ENCODE data around the gene TADA3.
A peak's percentile ranks its signal among the peaks of the same experiment; 100 is the strongest.

TADA3 gene

DNA sequence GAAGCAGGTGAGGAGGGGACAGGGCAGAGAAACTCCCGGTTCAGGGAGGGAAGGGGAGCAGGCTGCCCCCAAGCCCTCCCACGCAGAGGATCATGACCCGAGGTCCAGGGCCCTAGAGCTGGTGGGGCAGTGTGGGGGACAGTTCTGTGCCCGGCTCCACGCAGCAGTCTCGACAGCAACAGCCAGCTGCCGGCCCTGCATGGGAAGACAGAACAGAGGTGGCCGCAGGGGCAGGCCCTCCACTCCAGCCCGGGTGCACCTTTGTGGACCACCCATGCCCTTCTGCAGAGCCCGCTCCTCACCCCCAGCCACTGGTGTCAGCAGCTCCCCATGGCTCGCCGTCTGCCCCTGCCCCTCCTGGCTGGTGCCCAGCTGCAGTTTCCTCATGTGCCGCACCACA, 34.8 kb downstream of the TADA3 start:
- no peak for DNase-seq

GRCh38 chr3:9754678-9755077, 37.6 kb downstream of the TADA3 start:
- no peak for DNase-seq

DNA sequence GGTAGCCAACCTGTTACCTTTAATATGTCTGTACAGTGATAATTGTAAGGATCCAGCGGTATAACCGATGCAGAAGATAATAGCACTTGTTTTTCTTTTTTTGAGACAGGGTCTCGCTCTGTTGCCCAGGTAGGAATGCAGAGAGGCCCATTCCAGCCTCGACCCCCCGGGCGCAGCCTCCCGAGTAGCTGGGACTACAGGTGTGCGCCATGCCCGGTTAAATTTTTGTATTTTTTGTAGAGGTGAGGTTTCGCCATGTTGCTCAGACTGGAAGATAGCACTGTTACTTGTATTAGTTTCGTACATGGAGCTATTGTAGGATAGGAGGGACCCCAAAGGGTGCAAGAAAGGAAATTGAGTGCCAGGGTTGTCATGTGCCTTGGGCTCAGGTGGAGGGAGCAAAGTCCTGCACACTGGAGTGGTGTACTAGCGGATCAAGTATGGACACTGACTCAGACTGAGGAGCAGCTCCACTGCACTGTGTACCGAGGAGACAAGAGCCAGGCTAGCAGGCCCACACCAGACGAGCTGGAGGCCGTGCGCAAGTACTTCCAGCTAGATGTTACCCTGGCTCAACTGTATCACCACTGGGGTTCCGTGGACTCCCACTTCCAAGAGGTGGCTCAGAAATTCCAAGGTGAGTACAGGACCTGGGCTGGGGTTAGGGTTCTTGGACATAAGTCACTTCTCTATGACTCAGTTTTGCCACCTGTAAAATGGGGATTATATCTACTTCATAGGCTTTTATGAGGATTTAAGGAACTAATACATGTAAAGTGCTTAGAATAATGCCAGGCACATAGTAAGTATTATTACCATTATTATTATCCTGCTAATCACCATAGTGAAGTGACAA, 41.5 kb downstream of the TADA3 start:
- no peak for DNase-seq

DNA sequence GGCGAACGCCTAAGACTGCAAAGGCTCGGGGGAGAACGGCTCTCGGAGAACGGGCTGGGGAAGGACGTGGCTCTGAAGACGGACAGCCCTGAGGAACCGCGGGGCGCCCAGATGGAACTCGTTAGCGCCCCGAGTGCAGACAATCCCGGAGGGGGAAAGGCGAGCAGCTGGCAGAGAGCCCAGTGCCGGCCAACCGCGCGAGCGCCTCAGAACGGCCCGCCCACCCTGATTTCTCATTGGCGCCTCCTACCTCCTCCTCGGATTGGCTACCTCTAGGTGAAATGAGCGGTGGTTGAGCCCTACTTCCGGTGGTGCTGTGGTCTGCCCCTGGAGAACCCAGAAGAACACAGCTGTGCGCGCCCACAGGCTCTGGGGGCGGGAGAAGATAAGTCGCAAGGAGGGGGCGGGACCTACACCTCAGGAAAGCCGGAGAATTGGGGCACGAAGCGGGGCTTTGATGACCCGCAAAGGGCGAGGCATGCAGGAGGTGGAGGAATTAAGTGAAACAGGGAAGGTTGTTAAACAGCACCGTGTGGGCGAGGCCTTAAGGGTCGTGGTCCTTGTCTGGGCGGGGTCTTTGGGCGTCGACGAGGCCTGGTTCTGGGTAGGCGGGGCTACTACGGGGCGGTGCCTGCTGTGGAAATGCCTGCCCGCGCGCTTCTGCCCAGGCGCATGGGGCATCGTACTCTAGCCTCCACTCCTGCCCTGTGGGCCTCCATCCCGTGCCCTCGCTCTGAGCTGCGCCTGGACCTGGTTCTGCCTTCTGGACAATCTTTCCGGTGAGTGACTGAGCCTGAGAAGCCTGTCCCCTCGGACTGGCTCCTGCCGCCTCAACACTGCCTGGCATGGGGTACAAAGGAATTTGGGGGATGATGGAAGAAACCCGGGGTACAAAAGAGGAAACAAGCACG, 42.4 kb downstream of the TADA3 start, which contains the start of gene OGG1:
TSS of gene OGG1 (plus strand) at position 308 of the 911 bp plus-strand sequence. CDS start at position 643, 335 bp downstream.
- peak; percentile 96 for DNase-seq

- DNase-seq = no peak
These were observed 43.0 kb downstream of the TADA3 start for GRCh38 chr3:9749296-9749644.

GRCh38 chr3:9748031-9748430, 44.2 kb downstream of the TADA3 start:
- no peak for DNase-seq

GRCh38 chr3:9747267-9747666, 45.0 kb downstream of the TADA3 start:
- no peak for DNase-seq

DNA sequence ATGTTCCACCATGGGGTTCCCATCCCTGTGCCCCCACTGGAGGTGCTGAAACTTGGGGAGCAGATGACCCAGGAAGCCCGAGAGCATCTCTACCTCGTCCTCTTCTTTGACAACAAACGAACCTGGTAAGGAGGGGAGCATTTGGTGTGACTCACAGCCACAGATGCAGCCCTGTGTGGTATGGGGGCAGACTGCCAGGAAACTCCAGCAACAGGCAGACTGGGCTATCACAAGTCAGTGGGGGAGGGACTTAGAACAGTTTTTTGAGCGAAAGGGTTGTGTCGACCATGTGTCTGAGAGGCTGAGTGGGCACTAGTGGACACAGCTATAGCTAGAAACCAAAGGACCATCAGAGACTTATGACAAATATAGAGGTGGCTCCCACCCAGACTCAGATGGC, 45.9 kb downstream of the TADA3 start:
- DNase-seq = no peak

GRCh38 chr3:9745521-9745920, 46.8 kb downstream of the TADA3 start:
- no peak for DNase-seq

DNA sequence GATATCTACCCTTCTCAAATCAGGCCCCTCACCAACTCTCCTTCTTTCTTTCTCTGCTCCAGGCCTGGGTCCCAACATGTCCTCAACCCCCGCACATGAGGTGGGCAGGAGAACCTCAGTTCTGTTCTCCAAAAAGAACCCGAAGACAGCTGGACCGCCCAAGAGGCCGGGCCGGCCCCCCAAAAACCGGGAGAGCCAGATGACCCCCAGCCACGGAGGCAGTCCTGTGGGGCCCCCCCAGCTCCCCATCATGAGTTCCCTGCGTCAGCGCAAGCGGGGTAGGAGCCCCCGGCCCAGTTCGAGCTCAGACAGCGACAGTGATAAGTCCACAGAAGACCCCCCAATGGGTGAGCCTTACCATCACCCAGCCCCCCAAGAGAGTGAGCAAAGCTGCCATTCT, 48.1 kb downstream of the TADA3 start:
- DNase-seq = no peak

DNA sequence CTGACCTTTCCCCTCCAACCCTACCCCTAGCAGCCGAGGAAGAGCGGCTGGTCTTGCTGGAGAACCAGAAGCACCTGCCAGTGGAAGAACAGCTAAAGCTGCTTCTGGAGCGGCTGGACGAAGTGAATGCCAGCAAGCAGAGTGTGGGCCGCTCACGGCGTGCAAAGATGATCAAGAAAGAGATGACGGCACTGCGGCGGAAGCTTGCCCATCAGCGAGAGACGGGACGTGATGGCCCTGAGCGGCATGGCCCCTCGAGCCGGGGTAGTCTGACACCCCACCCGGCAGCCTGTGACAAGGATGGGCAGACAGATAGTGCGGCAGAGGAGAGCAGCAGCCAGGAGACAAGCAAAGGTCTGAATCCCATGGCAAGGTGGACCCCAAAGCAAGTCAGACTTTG, 48.7 kb downstream of the TADA3 start:
- DNase-seq = no peak

DNA sequence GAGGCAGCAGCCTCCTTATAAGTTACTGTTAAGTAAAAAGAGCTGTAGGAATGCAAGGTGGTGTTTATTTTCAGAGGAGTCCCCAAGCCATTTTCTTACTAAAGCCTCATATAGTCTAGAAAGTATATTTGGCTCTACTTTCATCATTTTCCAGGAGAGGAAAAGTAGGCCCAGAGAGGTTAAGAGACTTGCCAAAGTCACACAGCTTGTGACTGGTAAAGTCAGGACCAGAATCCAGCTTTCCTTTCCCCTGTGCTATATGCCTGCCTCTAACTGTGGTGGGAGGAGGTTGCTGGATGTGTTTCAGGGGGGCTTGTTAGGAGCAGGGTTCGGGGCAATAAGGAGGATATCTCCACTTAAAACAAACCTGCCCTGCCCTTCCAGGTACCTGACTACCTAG, 49.7 kb downstream of the TADA3 start:
- no peak for DNase-seq

DNA sequence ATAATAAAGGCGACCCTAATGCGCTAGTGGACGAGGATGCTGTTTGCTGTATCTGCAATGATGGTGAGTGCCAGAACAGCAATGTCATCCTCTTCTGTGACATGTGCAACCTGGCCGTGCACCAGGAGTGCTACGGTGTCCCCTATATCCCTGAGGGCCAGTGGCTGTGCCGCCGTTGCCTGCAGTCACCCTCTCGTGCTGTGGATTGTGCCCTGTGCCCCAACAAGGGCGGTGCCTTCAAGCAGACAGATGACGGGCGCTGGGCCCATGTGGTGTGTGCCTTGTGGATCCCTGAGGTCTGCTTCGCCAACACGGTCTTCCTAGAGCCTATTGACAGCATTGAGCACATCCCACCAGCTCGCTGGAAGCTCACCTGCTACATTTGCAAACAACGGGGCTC, 53.1 kb downstream of the TADA3 start:
- DNase-seq = no peak

DNA sequence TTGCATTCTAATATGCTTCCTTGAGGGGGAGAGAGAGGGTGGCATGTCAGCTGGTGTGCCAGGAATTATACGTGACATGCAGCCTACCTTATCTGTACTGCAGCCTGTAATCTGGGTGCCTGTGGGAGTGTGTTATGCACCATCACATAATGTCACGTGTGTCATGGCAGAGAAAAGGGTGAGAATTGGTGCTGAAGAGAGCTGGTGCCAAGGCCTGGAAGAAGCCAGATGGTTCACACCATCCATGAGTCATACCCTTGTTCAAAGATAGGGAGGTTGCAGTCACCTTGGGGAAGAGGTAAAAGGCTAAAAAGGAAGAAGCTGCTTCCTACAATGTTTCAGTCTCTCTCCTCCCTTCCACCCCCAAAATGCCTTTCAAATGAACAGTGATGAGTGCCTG, 55.4 kb downstream of the TADA3 start:
- no peak for DNase-seq

GRCh38 chr3:9732740-9733115, 59.5 kb downstream of the TADA3 start:
- no peak for DNase-seq

DNA sequence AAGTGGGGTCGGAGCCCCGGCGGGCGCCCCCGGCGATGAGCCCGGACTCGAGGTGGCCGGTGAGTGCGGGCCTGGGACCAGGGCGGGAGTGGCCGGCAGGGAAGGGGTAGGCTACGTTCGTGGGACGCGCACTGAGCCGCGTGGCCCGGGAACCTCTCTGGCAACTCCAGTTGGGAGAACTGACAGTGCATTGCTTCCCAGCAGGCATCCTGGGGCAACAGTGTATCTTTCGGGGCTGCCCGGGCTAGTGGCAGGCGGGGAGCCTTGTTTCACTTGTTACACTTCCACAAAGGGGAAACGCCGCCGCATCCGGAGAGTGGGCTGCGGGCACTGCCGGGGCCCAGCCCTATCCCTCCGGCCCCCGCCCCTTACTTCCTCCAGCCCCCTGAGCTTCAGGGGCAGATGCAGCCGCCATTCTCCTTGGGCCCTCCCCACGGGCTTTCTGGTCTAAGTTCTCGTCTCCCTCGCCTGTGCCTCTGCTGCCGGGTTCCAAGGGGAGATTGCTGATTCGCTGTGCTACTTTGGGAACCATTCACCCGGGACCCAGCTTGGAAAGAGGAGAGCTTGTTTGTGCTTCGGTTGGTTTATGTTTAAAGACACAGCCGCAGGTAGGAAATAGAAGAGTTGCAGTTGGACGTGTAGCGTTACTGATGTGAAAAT, 60.1 kb downstream of the TADA3 start:
- DNase-seq = peak; percentile 32

DNA sequence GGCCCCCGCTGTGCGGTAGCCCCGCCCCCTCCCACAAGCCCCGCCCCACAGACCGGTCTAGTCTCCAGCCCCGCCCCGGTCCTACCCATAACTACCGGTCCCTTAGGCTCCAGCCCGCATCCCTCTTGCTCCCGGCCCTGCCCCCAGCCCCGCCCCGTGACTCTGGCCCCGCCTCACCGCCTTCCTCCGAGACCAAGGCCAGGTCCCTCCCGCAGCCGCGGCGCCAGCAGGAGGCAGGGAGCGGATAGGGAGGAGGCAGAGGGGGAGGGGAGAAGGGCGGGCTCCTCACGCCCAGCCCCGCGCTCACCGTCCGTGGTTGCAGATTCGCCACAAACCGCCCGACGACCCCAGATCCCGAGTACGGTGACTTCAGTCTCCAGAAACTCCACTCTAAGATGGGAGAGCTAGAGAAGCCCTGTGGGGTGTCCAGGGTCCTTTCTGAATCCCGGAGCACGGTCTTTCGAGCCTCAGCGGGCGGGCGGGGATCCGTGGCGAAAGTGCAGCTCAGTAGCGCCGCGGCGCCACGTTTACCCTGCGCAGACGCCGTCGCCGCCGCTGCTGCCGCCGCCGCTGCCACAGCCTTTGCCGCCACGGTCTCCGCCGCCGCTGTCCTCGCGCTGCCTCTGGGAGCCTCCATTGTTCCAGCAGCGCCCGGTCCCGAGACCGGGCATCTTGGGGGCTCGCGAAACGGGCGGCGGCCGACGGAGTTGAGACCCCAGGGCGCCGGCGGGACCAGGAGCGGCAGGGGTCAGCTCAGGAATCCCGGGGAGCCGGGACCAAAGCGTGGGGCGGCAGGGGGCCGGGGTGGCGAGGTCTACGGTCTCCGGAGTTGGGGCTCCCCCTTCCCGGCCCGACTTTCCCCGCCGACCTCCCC, 60.8 kb downstream of the TADA3 start, which contains the start of gene BRPF1:
TSS of gene BRPF1 (plus strand) at position 530 of the 874 bp plus-strand sequence. CDS start 2,406 bp downstream, outside the sequence.
- peak; percentile 100 for DNase-seq

- no peak for DNase-seq
These were observed 61.5 kb downstream of the TADA3 start for GRCh38 chr3:9730657-9731205.
